Endothelial cell of umbilical vein (primary cell): Measurements from ENCODE around the gene GIGYF2.

Source experiments
- EZH2 ChIP-seq: IDR thresholded peaks from 2 replicates; pipeline ENCODE4 v1.6.1; 2012; ENCODE audit warnings: borderline replicate concordance, low read depth, mild to moderate bottlenecking, moderate library complexity, low read length, inconsistent platforms; ENCODE audit not compliant: severe bottlenecking
- GATA2 ChIP-seq: IDR thresholded peaks from 2 replicates; pipeline ENCODE4 v1.7.0; 2011; ENCODE audit warnings: low read depth, mild to moderate bottlenecking, moderate library complexity, mixed read lengths, low read length; ENCODE audit not compliant: insufficient read length, insufficient read depth
- MYC ChIP-seq: IDR thresholded peaks from one replicate; pipeline ENCODE4 v1.6.1; 2011; ENCODE audit warnings: mild to moderate bottlenecking, low read depth, low read length
- POLR2A ChIP-seq: IDR thresholded peaks from 2 replicates; pipeline ENCODE4 v1.6.1; 2012; ENCODE audit warnings: low read depth, mild to moderate bottlenecking, control low read depth, low read length
- POLR2AphosphoS5 ChIP-seq: IDR thresholded peaks from 2 replicates; pipeline ENCODE4 v1.6.1; 2012; ENCODE audit warnings: low read depth, mild to moderate bottlenecking, control low read depth, low read length, moderate library complexity; ENCODE audit not compliant: insufficient read depth
- TF ChIP-seq, protein P1 (sequence below), 2 donors: IDR thresholded peaks; 1 replicate in 1 of 2; 2 replicates in 1 of 2; pipeline ENCODE4 v1.5.1; 2011; ENCODE audit warnings: low read length in 2 of 2, mild to moderate bottlenecking in 2 of 2, moderate library complexity in 2 of 2, control low read depth in 1 of 2, inconsistent platforms in 1 of 2, low read depth in 1 of 2; ENCODE audit not compliant: insufficient read depth in 1 of 2; ENCODE audit errors: extremely low read depth in 1 of 2

DNA sequence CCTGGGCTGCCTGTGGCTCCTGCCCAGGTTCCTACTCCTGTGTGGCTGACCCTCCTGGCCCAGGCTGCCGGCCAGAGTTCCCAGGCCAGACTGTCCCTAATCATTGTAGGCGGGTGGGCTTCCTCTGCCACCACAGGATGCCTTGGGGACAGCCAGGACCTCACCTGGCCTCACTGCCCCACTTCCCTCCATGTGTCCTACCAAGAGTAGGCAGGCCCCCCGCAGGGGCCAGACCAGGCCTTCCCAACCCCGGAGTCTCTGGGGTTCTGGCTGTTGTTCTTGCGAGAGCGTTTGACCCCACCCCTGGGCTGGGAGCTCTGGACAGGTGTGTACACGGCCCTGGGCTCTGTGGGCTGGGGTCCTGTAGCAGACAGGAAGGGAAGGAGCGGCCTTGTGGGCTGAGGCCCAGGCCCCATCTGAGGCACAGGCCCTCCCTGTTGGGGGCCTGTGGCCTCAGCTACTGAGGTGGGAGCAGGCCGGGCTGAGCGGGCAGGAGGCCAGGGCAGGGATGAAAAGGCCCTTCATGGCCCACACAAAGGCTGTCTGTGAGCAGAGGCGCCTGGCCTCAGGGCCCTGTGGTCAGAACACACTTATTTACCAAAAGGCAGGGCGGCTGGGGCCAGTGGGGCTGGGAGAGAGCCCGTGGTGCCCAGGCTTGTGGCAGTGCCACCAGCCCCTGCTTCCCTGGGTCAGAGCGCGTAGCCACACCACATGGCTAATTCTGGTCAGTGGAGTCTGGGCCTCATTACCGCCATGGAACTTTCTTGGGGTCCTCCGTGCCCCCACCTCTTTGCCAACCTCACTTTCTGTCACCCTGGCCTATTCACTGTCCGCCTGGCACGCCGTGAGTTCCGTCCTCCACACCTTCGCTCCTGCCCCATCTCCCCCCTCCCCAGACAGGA is 175.0 kb downstream of the GIGYF2 start:
- no peak for TF ChIP-seq POLR2AphosphoS5
- TF ChIP-seq, protein P1, sequence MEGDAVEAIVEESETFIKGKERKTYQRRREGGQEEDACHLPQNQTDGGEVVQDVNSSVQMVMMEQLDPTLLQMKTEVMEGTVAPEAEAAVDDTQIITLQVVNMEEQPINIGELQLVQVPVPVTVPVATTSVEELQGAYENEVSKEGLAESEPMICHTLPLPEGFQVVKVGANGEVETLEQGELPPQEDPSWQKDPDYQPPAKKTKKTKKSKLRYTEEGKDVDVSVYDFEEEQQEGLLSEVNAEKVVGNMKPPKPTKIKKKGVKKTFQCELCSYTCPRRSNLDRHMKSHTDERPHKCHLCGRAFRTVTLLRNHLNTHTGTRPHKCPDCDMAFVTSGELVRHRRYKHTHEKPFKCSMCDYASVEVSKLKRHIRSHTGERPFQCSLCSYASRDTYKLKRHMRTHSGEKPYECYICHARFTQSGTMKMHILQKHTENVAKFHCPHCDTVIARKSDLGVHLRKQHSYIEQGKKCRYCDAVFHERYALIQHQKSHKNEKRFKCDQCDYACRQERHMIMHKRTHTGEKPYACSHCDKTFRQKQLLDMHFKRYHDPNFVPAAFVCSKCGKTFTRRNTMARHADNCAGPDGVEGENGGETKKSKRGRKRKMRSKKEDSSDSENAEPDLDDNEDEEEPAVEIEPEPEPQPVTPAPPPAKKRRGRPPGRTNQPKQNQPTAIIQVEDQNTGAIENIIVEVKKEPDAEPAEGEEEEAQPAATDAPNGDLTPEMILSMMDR (IDR thresholded peaks at IDR 0.05; ENCODE audit: extremely low read depth in 1 of 2, insufficient read depth in 1 of 2, low read depth in 1 of 2, low read length in 2 of 2) = no peak
- TF ChIP-seq POLR2A = no peak
- TF ChIP-seq MYC = no peak
- TF ChIP-seq GATA2 = no peak
- no peak for TF ChIP-seq EZH2
